Upper lobe of left lung (tissue), 6 donors: ENCODE measurements around the gene NAT9. TPM values are rescaled to one million over a fixed set of nuclear protein-coding genes. Genes with fewer than 3 reads are reported as not detected.
A peak's percentile ranks its signal among the peaks of the same experiment; 100 is the strongest.

Experiments used
- ATAC-seq, 2 donors: fragments of 200-7000 bp; cut with Tn5 transposase; one replicate each; pipeline ENCODE4 v1.9.1; 2022; ENCODE audit warnings: mild to moderate bottlenecking in 2 of 2, moderate library complexity in 2 of 2; ENCODE audit not compliant: low FRiP score in 2 of 2
- DNase-seq, 2 donors: peaks; one replicate each; pipeline ENCODE4 v3.0.0-alpha.2; 2019 to 2020
- H3K27ac ChIP-seq, 4 donors: fragments of 200-600 bp; sonication (generic); one replicate each; pipeline ENCODE4 v1.5.1; 2016 to 2019
- H3K27me3 ChIP-seq, 4 donors: fragments of 200-600 bp; sonication (generic); one replicate each; pipeline ENCODE4 v1.5.1; 2017 to 2019
- H3K36me3 ChIP-seq, 4 donors: fragments of 200-600 bp; sonication (generic); one replicate each; pipeline ENCODE4 v1.5.1; 2016 to 2019
- H3K4me1 ChIP-seq, 4 donors: fragments of 200-600 bp; sonication (generic); one replicate each; pipeline ENCODE4 v1.5.1; 2018 to 2019
- H3K4me3 ChIP-seq, 4 donors: fragments of 200-600 bp; sonication (generic); one replicate each; pipeline ENCODE4 v1.5.1; 2017 to 2019; ENCODE audit warnings: mild to moderate bottlenecking in 2 of 4, moderate library complexity in 1 of 4
- H3K9me3 ChIP-seq, 4 donors: fragments of 200-600 bp; sonication (generic); one replicate each; pipeline ENCODE4 v1.5.1; 2018 to 2019
- CTCF ChIP-seq, 6 experiments: fragments of 450-650 bp in 4 of 6; fragments of 200-600 bp in 2 of 6; sonication (generic) in 2 of 6; IDR thresholded peaks; one replicate each; pipeline ENCODE4 v1.5.1; 2016 to 2019; ENCODE audit warnings: antibody characterized with exemption in 6 of 6
- EP300 ChIP-seq, 4 donors: sonication (generic); formaldehyde crosslinking; IDR thresholded peaks; one replicate each; pipeline ENCODE4 v1.5.1; 2017; ENCODE audit warnings: antibody characterized with exemption in 4 of 4, control low read depth in 2 of 4
- POLR2A ChIP-seq, 4 donors: fragments of 450-650 bp; IDR thresholded peaks; one replicate each; pipeline ENCODE4 v1.5.1; 2016 to 2017; ENCODE audit warnings: antibody characterized with exemption in 4 of 4, mild to moderate bottlenecking in 2 of 4
- POLR2AphosphoS5 ChIP-seq, 2 donors: sonication (generic); formaldehyde crosslinking; IDR thresholded peaks; one replicate each; pipeline ENCODE4 v1.5.1; 2017; ENCODE audit warnings: antibody characterized with exemption in 2 of 2
- WGBS, 2 donors: methylation state at CpG; one replicate each; pipeline ENCODE4 v1.1.5; 2017 to 2018; 5-methylcytosine and 5-hydroxymethylcytosine counted together
- total RNA-seq, 6 donors: library from RNA; depleted of rRNA in 4 of 6; stranded (reverse); fragments of >200 nt in 4 of 6; gene quantifications; one replicate each; pipeline versions ENCODE4 v1.1.0 to v1.2.1, GENCODE V29; 2016 to 2021
- donor health status: DM: no; HTN: no; CAD: no; lungs with moderate emphysema.
- donor health status: DM: no; HTN: yes; CAD: no; lungs with severe emphysema.

NAT9 gene
- total RNA-seq, 6 donors from 2014 or later = 16.1 to 78.6 (median 41.7) TPM

- ATAC-seq (no peak), DNase-seq (no peak)
- Histone ChIP-seq H3K4me3 (no peak overlapping the region), H3K27ac (no peak overlapping the region), H3K36me3 (peaks cover 0 to 28% (median 10%) of the 10 kb centered on the region in 4 donors), H3K4me1 (peaks cover under 1 to 13% (median 5%) of the 10 kb centered on the region in 4 donors), H3K27me3 (no peaks in the 10 kb centered on the region), H3K9me3 (no peaks in the 10 kb centered on the region)
- TF ChIP-seq POLR2A (IDR thresholded peaks at IDR 0.05) (no peak), POLR2AphosphoS5 (IDR thresholded peaks at IDR 0.05) (no peak)
- WGBS, 2 donors = 75 to 79% methylated on average over 5 of the region's 5 CpGs
Measured at GRCh38 chr17:74784125-74784810, 8.1 kb upstream of the NAT9 start.

- 85 to 96% methylated on average over 5 of the region's 5 CpGs for WGBS, 2 donors
- Histone ChIP-seq H3K27ac (no peak overlapping the region), H3K4me3 (no peak overlapping the region), H3K27me3 (no peaks in the 10 kb centered on the region), H3K9me3 (no peaks in the 10 kb centered on the region), H3K4me1 (peaks cover 6 to 28% (median 18%) of the 10 kb centered on the region in 4 donors), H3K36me3 (peaks cover 0 to 22% (median 5%) of the 10 kb centered on the region in 4 donors)
- ATAC-seq (no peak), DNase-seq (no peak)
- TF ChIP-seq CTCF (IDR thresholded peaks at IDR 0.05) = no peak
- TF ChIP-seq EP300 (IDR thresholded peaks at IDR 0.05) = no peak
- no peak for TF ChIP-seq POLR2AphosphoS5 (IDR thresholded peaks at IDR 0.05)
- TF ChIP-seq POLR2A (IDR thresholded peaks at IDR 0.05) = no peak
Measured at GRCh38 chr17:74782571-74782970, 6.4 kb upstream of the NAT9 start.

DNA sequence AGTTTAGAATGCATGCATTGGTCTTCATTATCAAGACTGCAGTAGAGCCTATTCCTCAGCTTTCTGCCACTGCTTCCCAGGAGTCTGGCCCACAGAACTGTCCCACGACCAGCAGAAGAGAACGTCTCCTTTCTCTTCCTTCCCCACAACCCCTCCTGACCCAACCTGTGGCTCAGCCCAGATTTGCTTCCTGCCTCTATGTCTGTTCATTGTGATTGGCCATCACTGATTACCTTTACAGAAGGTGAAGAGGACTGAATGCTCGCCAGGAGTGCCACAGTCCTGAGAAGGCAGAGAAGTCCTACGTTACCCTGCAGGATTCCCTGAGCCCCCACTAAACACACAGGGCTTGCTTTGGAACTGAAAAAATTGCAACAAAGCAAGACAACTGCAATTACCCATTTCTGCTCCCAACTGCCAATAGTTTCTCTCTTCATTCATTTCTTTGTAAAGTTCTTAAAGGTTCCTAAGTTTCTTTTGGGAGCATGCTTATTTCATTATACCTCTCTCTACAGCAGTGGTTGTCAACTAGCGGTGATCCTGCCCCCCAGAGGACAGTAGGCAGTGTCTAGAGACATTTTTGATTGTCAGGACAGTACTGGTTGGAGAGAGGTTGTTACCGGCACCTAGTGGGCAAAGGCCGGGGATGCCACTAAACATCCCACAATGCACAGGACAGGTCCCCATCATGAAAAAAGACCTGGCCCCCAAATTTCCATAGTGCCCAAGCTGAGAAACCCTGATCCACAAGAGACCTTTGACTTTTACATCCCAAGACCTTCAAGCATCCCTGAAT lies 4.5 kb upstream of the NAT9 start:
- ATAC-seq (no peak), DNase-seq (no peak)
- WGBS, 2 donors = 53 to 65% methylated on average over 7 of the region's 7 CpGs
- Histone ChIP-seq H3K4me1 (peaks cover 15 to 43% (median 29%) of the 10 kb centered on the region in 4 donors), H3K27me3 (no peaks in the 10 kb centered on the region), H3K4me3 (no peak overlapping the region), H3K9me3 (no peaks in the 10 kb centered on the region), H3K27ac (peak overlapping the region in 3 of 4 donors; percentile 66 to 73 (median 71)), H3K36me3 (peaks cover 0 to 18% (median 5%) of the 10 kb centered on the region in 4 donors)
- TF ChIP-seq POLR2A (IDR thresholded peaks at IDR 0.05) (no peak), CTCF (IDR thresholded peaks at IDR 0.05) (peak in 2 of 6 experiments; percentile 17), EP300 (IDR thresholded peaks at IDR 0.05) (no peak), POLR2AphosphoS5 (IDR thresholded peaks at IDR 0.05) (no peak)

- DNase-seq (peak in 1 of 2 donors; percentile 76), ATAC-seq (peak; percentile 67 to 76)
- H3K27me3 ChIP-seq = no peaks in the 10 kb centered on the region
- H3K9me3 ChIP-seq = no peaks in the 10 kb centered on the region
- peaks cover 0 to 12% (median 5%) of the 10 kb centered on the region in 4 donors for H3K36me3 ChIP-seq
- peak in 1 of 4 donors; percentile 42 for TF ChIP-seq EP300 (IDR thresholded peaks at IDR 0.05)
- TF ChIP-seq POLR2AphosphoS5 (IDR thresholded peaks at IDR 0.05) = peak; percentile 14 to 52
- TF ChIP-seq POLR2A (IDR thresholded peaks at IDR 0.05) = peak in 1 of 4 donors; percentile 50
- no peak for TF ChIP-seq CTCF (IDR thresholded peaks at IDR 0.05)
- H3K4me3 ChIP-seq = no peak overlapping the region
- peak overlapping the region; percentile 25 to 73 (median 68) for H3K27ac ChIP-seq
- peaks cover 20 to 49% (median 36%) of the 10 kb centered on the region in 4 donors for H3K4me1 ChIP-seq
- 54 to 57% methylated on average over 10 to 11 of the region's 11 CpGs for WGBS, 2 donors
Measured at GRCh38 chr17:74779948-74780400, 3.8 kb upstream of the NAT9 start.

- no peaks in the 10 kb centered on the region for H3K9me3 ChIP-seq
- H3K4me1 ChIP-seq = peaks cover 20 to 54% (median 40%) of the 10 kb centered on the region in 4 donors
- H3K4me3 ChIP-seq = no peak overlapping the region
- no peaks in the 10 kb centered on the region for H3K27me3 ChIP-seq
- H3K36me3 ChIP-seq = peaks cover 0 to 10% (median 5%) of the 10 kb centered on the region in 4 donors
- peak overlapping the region; percentile 25 to 73 (median 68) for H3K27ac ChIP-seq
- ATAC-seq (no peak), DNase-seq (no peak)
- WGBS, 2 donors = 64 to 75% methylated on average over 8 of the region's 8 CpGs
- no peak for TF ChIP-seq CTCF (IDR thresholded peaks at IDR 0.05)
- TF ChIP-seq EP300 (IDR thresholded peaks at IDR 0.05) = no peak
- no peak for TF ChIP-seq POLR2A (IDR thresholded peaks at IDR 0.05)
- TF ChIP-seq POLR2AphosphoS5 (IDR thresholded peaks at IDR 0.05) = no peak
Measured at GRCh38 chr17:74779501-74779900, 3.4 kb upstream of the NAT9 start.
